Measurements from ENCODE around the gene PIH1D1.
A peak's percentile ranks its signal among the peaks of the same experiment; 100 is the strongest.
"Not testable (repeated sequence)": the region's sequence is repeated elsewhere in the genome, so short reads cannot be mapped to it uniquely, and the experiment has no call there.

The PIH1D1 gene

DNA sequence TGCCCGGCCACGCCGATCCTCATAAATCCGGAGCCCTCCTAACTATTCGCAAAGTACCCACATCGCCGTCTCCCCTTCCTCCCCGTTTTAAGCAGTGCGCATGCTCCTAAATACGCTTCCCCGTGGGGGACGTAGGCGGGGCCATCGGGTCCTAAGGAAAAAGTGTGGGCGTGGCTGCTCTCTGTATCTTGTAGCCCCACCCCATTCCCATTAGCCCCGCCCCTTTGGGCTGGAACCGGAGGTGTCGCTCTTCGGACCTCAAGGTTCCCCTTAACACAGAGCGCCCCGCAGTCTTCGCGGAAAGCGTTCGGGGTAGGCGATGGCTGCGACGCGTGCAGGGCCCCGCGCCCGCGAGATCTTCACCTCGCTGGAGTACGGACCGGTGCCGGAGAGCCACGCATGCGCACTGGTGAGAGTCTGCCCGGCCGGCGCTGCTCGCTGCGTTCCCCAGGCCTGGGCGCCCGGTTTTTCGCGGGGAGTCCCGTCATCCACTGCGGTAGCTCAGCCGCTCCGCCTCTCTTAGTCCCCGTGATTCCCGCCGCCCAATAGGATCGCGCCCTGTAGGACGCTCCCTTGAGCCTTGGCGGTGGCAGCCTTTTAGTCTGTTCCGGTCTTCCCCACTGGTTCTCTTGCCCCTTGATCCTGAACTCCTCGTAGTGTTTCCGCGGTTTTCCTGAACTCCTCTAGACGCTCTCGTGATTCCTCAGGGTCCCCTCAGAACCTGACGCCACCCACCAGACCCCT lies 1.6 kb upstream of the PIH1D1 start, which contains the start of gene ALDH16A1:
Gene ALDH16A1 (plus strand): TSS at position 213 of the 744 bp plus-strand sequence. CDS start 107 bp downstream, at position 320.
- DNase-seq, result peak; percentile 94

DNA sequence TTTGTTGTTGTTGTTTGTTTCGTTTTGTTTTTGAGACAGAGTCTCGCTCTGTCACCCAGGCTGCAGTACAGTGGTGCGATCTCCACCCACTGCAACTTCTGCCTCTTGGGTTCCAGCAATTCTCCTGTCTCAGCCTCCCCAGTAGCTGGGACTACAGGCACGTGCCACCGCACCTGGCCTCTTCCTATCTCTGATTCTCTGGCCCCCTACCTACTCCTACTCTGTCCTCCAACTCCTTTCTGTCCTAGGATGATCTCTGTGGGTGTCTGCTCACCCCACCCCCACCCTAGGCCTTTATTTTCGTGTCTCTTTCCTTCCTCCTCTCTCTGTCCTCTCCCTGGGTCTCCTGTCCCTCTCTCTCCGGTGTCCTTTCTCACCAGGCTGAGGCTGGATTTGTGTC lies 1.2 kb downstream of the PIH1D1 start:
- DNase-seq, result no peak

DNA sequence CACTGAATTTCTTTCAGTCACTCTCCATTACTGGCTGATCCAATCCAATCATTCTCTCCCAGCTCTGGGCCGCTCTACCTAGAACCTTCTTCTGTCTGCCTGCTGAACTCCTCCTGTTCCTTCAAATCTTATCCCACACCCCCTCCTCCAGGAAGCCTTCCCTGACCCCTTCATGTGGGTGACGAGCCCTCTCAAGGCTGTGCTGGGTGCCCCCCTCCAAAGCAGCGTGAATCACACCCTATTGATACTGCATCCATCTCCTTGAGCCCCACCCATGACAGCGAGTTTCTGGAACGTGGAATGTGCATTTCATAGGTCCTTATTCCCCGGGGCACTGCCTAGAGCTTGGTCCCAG lies 3.2 kb downstream of the PIH1D1 start:
- no peak for DNase-seq

DNA sequence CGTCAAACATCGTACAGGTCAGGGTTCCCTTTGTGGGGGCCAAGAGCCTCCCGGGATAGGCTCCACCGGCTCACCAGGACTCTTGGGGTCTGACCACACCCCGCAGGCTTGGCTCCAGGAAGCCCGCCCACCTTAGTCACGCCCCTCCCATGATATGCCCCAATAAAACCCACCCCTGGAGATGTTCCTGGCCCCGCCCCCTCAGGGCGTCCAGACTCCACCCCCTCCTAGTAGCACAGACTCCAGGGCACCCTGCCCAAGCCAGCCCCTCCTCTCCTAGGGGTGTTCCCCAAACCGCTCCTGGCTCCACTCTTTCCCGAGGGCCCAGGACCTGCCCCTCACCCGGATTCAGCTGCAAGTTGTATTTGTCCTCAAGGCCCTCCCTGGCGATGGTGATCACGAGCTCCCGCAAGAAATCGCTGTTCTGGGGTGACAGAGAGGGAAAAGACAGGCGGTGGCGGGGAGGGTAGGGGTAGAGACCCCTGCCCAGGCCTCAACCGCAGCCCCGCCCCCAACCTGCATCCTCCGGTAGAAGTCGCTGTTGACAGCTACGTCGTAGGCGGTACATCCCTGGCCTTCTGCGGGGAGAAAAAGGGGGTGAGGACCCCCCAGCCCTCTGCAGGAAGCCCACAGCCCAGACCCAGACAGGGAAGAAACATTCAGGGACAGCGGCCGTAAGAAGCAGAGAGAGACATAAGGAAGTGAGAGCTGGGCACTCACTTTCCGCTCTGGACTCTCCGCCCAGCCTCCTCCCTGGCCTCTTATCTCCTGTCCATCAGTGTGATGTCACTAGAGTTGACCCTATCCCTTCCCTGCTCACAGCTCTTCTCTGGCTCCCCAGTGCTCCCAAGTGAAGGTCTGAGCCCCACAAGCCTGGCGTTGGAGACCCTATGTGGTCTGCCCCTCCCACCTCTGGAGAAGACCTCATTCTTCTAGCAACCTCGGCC lies 3.9 kb downstream of the PIH1D1 start:
- no peak for DNase-seq

DNA sequence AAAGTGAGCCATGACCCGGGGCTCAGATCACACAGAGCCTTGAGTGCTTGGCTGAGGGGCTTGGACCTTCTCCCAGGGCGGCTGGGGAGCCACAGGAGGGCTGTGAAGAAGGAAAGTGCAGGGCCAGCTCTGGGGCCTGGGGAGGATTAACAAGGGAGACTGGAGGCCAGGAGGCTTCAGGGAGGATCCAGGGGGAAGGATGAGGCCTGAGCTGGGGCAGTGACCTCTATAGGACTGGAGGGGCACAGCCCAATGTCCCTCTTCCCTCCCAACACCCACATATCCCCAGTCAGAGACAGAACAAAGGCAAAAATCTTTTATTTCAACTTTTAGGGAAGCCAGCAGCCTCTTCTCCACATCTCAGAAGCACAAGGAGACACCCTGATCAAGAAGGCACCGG lies 5.6 kb downstream of the PIH1D1 start:
- no peak for DNase-seq

DNA sequence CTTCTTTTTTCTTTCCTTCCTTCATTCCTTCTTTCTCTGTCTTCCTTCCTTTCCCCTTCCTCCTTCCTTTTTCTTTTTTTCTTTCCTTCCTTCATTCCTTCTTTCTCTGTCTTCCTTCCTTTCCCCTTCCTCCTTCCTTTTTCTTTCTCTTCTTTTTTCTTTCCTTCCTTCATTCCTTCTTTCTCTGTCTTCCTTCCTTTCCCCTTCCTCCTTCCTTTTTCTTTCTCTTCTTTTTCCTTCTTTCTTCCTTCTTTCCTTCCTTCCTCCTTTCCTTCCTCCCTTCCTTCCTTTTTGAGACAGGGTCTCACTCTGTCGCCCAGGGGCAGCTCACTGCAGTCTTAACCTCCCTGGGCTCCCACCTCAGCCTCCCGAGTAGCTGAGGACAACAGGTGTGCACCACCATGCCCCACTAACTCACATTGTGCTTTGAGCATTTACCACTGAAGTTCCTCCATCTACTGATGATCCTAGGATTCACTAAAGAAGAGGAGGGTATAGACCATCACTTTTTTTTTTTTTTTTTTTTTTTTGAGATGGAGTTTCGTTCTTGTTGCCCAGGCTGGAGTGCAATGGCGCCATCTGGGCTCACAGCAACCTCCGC lies 7.4 kb downstream of the PIH1D1 start:
- DNase-seq, result not testable (repeated sequence)

DNA sequence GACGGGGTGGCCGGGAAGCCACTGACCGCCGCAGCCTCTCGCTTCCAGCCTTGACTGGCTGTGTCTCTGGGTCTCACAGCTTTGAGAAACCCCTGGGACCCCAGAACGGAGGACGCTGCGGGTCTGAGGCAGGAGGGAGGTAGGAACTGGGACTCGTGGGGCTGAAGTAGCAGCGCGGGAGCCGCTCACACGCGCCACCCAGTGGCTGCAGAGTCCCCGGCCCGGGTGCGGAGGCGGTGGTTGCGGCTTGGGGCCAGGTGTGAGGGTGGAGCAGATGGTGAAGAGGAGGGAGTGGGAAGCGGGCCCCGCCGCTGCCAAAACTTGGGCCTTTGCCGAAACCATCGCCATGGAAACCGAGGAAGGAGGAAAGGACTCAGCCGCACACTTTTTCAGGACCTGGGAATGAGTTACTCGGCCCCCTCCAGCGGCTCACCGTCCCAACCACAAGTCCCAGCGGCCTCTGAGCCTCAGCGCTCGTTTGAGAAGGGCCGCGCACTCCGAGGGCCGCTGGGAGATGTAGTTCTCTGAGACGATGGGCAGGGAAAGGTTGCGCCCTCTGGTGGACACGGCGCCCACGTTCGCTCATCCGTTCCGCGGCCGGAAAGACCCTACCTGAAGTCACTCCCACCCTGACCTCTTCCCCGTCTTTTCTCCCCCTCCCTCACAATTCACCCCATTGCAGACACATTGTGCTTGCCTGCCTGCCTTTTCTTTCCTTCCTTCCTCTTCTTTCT lies 8.1 kb downstream of the PIH1D1 start:
- peak; percentile 85 for DNase-seq

DNA sequence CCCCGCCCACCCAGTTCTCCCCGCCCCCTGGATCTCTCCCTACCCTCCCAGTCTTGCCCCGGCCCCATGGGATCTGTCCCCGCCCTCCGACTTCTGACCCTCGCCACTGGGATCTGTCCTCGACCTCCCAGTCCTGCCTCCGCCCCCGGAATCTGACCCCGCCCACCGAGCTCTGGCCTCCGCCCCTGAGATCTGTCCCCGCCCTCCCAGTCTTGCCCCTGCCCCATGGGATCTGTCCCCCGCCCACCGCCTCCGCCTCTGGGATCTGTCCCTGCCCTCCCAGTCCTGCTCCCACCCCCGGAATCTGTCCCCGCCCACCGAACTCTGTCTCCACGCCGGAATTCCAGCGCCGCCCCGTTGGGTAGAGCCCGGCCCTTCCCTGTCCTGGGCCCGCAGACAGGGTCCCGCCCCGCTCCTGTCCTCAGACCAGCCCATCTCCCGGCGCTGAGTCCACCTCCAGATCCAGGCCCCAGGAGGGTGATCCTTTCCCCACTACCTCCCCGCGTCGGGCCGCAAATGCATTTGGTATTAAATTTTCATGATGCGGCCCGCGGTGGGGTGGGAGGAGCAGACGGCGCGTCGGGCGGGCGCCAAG lies 8.7 kb downstream of the PIH1D1 start:
- DNase-seq, result peak; percentile 63

DNA sequence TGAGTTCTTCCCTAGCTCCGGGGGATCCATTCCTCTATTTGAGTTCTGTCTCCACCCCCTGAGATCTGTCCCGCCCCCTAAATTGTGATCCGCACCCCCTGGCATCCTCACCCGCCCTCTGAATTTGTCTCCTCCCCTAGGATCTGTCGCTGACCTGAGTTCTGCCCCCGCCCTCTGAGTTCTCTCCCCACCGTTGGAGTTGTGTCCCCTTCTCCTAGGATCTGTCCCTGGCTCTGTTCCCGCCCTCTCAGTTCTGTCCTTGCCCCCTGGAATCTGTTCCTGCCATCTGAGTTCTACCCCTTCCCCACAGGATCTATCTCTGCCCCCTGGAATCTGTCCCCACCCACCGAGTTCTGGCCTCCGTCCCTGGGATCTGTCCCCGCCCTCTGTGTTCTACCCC lies 9.3 kb downstream of the PIH1D1 start:
- DNase-seq, result no peak

DNA sequence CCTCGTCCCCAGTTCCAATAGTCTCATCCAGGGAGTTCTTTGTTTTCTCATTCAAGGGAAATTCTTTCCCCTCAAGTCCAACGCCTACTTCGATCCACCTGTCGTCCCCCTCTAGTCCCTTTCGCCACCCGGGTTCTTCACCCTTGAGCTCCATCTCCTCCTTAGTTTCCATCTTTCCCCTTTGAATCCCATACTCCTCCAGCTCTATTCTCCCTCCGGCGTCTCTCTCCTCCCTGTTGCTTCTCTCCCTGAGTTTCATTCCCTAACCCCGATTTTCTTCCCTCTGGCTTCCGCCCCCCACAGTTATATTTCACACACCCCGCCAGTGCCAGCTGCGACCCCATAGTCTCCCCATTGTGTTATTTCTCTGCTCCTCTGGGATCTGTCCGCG lies 9.7 kb downstream of the PIH1D1 start:
- DNase-seq, result no peak

DNA sequence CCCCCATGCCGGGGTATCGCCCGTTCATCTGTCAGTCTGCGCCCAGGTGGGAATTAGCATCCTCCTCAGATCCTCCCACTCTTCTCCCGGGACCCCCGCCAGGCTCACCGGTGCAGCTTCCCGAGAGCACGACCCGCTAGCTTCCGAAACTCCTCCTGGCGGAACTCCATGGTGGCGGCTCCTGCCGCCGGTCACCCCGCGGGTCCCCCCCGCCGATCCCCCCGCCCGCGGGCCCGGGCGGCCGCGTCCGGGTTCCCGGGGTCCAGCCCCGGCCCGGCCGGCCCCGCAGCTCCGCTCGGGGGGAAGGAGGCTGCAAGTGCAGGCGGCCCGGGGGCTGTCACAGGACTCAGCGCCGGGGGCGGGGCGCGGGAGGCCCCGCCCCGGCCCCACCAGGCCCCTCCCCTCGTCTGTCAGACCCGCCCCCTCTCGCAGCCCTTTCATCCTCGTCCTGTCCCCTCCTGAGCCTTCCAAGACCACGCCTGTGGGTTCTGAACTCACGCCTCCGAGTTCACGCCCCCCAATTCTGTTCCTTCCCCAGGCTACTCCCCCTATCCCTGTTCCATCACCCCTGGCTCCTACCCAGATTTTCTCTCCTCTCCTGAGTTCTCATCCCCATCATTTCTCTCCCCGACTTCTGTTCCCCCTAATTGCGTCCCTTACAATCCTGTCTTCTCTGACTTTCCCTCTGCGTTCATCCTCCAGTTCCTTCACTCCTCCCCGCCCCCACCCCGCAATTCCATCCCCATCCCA lies 10.2 kb downstream of the PIH1D1 start, which contains the start of gene SLC17A7:
Gene SLC17A7 (minus strand): TSS at position 318 of the 750 bp plus-strand sequence. CDS start 148 bp downstream, at position 170.
- DNase-seq, result no peak

DNA sequence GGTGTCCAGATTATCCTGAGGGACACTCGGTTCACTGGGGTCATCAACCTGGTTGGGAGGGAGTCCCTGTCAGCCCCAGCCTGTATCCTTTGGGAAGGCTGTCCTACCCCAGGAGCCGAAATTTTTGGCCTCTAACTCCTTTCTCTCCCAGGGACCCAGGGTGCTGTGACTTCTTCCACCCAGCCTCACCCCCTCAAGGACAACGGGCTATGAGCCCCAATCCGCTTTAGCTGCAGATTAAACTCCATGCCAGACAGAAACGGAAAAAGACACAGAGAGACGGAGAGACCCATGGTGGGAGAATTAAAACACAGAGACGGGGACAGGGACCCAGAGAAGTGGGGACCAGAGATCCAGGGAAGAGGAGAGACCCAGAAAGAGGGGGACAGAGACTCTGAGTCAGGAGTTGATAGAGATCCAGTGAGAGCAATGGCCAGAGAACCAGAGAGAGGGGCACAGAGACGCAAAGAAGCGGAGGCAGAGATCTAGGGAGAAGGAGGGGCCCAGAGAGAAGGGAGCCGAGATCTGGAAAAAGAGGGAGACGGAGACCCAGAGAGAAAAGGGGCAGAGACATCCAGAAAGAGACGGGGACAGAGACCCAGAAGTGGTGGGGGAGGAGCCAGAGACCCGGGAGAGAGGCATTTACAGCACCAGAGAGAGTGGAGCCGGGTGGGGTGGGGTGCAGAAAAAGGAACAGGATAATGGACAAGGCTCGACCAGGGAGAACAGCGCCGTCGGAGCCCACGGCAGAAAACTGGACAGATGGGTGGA lies 11.0 kb downstream of the PIH1D1 start:
- no peak for DNase-seq

DNA sequence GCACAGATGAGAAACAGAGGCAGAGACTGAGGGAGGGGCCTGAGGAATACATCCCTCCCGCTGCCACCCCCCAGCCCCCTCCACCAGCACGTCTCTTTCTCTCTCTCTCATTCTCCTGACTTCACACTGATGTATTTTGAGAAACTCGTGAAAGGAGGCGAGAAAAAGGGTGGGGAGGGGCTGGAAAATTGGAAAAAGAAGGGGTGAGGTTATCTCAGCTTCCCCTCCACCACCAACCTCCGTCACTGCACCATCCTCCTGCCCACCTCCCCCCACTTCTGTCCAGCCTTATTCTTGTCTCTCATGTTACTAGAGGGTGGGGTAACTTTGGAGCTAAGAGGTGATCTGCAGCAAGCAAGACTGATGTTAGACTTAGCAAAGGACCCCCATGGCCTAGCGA lies 11.8 kb downstream of the PIH1D1 start:
- no peak for DNase-seq

DNA sequence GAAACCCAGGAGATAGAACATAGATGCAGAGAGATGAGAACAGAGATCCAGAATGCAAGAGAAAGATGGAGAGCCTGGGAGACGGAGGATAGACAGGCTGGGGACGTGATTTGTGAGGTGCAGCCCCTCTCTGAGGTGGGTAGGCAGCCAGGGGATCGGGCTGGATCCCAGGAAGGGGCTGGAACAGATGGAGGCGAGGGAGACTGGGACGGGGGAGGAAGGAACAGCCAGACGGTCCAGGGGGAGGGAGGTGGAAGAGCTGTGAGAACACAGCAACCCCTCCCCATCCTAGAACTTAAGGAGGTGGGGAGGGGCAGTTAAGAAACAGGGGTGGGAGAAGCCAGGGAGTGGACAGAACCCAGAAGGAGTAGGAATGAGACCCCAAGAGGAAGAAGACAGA lies 13.4 kb downstream of the PIH1D1 start:
- no peak for DNase-seq

DNA sequence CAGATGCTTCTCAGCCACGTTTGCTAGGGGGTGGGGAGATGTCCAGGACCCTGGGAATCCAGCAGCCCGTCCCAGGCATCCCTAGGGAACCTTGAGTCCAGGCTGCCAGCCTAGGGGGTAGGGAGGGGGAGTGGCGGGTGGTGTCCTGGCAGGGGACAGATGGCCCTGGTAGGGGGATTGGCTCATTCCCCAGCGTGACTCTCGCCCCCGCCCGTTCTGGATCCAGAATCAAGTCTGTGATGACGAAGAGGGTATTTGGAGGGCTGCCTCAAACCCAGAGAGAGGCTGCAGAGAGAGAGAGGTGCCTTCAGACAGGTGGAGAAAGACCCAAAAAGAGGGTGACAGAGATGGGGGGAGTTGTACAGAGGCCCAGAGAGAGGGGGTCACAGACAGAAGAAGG lies 14.4 kb downstream of the PIH1D1 start:
- no peak for DNase-seq

DNA sequence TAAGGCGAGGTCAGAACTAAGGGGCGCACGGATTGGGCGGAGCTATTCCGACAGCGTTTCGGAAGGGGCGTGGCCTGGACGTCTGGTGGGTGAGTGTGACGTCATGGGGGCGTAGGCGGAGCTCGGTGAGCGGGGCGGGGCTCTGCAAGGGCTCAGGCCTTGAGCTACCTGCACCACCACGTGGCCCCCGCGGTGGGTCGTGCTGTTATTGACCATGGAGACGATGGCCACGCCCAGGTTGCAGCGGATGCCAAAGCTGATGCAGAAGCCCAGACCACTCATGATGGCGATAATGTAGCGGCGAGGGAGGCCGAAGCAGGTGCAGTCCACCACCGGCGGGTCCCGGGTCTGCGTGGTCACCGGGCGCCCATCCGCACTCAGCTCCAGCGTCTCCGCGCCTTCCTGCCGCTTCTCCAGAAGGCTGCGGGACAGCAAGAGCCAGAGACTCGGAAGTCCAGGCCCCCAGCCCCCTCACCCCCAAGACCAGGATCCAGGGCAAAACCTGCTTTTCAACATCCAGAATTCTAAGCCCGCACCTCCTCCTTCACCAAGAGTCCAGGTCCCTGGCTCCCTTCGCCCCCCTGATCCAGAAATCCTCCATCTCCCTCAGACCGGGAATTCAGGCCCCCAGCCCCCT lies 15.1 kb downstream of the PIH1D1 start:
- no peak for DNase-seq

DNA sequence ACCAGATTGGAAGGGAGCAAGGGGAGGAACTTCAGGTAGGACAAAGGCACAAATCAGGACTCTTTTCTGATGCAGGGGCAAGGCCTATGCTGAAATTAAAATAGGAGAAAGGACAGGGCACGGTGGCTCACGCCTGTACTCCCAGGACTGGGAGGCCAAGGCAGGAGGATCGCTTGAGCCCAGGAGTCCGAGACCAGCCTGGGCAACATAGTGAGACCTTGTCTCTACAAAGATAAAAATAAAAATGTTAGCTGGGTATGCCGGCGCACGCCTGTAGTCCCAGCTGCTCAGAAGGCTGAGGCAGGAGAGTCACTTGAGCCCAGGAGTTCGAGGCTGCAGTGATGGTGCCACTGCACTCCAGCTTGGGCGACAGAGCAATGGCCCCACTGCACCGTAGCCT lies 15.9 kb downstream of the PIH1D1 start:
- no peak for DNase-seq

DNA sequence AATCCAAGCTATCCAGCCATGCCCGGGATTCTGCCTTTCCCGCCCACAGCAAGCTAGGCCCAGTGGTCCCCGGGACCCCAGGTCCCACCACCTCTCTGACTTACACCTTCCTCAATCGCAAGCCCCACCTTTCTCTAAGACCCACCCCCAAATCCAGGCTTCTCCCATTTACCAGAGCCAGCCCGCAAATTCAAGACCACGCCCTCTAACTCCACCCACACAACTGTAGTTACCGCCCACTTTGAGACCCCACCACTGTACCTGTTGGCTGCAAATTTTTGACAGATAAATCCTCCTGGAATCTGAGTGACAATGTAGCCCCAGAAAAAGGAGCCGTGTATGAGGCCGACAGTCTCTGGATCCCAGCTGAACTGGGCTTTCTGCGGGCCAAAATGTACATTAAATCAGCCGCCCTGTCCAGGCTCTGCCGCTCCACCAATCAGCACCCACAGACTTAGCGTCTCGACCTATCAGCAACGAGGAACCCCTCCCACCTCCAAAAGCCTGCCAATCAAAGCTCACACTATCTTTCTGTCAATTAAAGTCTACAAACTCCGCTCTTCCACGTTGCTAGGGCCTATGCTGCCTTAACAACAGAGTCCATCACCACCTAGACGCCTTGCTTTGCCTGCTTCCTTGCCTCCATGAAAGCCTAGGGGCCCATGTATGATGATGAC lies 16.6 kb downstream of the PIH1D1 start:
- DNase-seq, result no peak

DNA sequence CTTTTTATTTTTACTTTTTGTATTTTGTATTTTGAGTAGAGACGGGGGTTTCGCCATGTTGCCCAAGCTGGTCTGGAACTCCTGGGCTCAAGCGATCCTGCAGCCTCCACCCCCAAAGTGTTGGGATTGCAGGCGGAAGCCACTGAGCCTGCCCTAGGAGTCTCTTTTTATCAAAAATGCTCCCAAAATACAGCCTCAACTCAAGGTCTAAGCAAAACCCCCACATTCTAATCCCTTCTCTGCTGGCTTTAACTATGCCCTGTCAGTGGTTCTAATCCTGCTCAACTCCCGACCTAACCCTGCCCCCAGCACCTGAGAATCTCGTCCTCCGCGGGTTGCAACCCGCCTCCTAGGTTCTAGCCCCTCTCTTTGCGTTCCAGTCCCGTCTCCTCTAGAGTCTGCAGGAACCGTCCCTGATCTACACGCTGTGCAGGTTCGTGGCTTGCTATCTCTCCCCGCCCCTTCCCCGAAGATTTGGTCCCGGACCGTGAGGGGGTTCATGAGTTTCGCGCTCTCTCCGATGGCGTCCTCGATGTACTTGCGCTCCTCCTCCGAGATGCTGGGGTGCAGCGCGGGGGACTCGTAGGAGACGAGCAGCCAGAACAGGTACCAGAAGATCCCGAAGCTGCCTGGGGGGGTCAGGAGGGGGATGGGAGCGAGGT lies 18.2 kb downstream of the PIH1D1 start:
- no peak for DNase-seq
